Astrocyte (in vitro differentiated cells and primary cell): ENCODE data around the gene IGF1R.

Source experiments
- CTCF ChIP-seq: IDR thresholded peaks from 2 replicates; pipeline ENCODE4 v1.5.1; 2011; ENCODE audit warnings: low read depth, mild to moderate bottlenecking, inconsistent platforms, low read length, moderate library complexity; ENCODE audit not compliant: insufficient read depth
- EZH2 ChIP-seq: IDR thresholded peaks from 2 replicates; pipeline ENCODE4 v1.6.1; 2012; ENCODE audit warnings: mild to moderate bottlenecking, low read length, inconsistent platforms; ENCODE audit not compliant: insufficient read depth

GRCh38 chr15:98794211-98794610 is 145.9 kb downstream of the IGF1R start:
- TF ChIP-seq CTCF (no peak), EZH2 (no peak)
